ENCODE data around the gene SYT12. TPM values are rescaled to one million over a fixed set of nuclear protein-coding genes. Genes with fewer than 3 reads are reported as not detected.

The SYT12 gene
- total and polyA plus RNA-seq, 2 of the 13 experiments (the other 11 are each of a cell fraction or from before 2014, with no cell fraction given) = 0.01 to 0.02 TPM

- TF ChIP-seq ZMAT3 (CRISPR knock-in tag; conservative IDR thresholded peaks at IDR 0.05) (peak; percentile 55; the same call in 1 of the 2 replicates), HNF4A (CRISPR knock-in tag; IDR thresholded peaks at IDR 0.05) (peak; percentile 82), MEIS2 (CRISPR knock-in tag; IDR thresholded peaks at IDR 0.05) (peak; percentile 39; the same call in 1 of the 2 replicates), ZNF747 (CRISPR knock-in tag; IDR thresholded peaks at IDR 0.05; ENCODE audit: borderline replicate concordance) (peak; percentile 34; the same call in 1 of the 2 replicates), PHF20 (CRISPR knock-in tag; IDR thresholded peaks at IDR 0.05) (0 out of 2 replicates have a peak, but pooled peaks have one; percentile 27), ATM (IDR thresholded peaks at IDR 0.05; ENCODE audit: borderline replicate concordance) (no peak), SRSF1 (optimal IDR thresholded peaks at IDR 0.05; ENCODE audit: low read depth, low read length) (no peak), MAZ (IDR thresholded peaks at IDR 0.05; ENCODE audit: borderline replicate concordance, low read depth, low read length) (no peak), MAZ (CRISPR knock-in tag; IDR thresholded peaks at IDR 0.05; ENCODE audit: low read depth) (peak; percentile 38; the same call in 1 of the 2 replicates), ZMYM3 (CRISPR knock-in tag; IDR thresholded peaks at IDR 0.05) (peak; percentile 85; the same call in 1 of the 2 replicates), ZNF484 (CRISPR knock-in tag; IDR thresholded peaks at IDR 0.05; ENCODE audit: borderline replicate concordance, low read depth) (no peak), SOX13 (IDR thresholded peaks at IDR 0.05) (no peak), SOX13 (CRISPR knock-in tag; conservative IDR thresholded peaks at IDR 0.05 in 1 of 2, IDR thresholded peaks at IDR 0.05 in 1 of 2) (peak in 1 of 2 experiments; percentile 13; a peak in 1 of 4 replicates), ZNF547 (CRISPR knock-in tag; IDR thresholded peaks at IDR 0.05) (no peak), ZNF772 (CRISPR knock-in tag; IDR thresholded peaks at IDR 0.05) (peak; percentile 60; the same call in 1 of the 2 replicates), FOXK1 (CRISPR knock-in tag; IDR thresholded peaks at IDR 0.05; ENCODE audit: borderline replicate concordance, low read depth) (no peak), NR2C2 (CRISPR knock-in tag; IDR thresholded peaks at IDR 0.05; ENCODE audit: borderline replicate concordance) (no peak), ARID4A (CRISPR knock-in tag; IDR thresholded peaks at IDR 0.05; ENCODE audit: borderline replicate concordance) (peak; percentile 22; the same call in 1 of the 2 replicates), HDAC1 (CRISPR knock-in tag; IDR thresholded peaks at IDR 0.05) (peak; percentile 40; the same call in 1 of the 2 replicates), ZNF790 (CRISPR knock-in tag; IDR thresholded peaks at IDR 0.05; ENCODE audit: borderline replicate concordance) (no peak), ATF5 (CRISPR knock-in tag; IDR thresholded peaks at IDR 0.05; ENCODE audit: low read depth) (0 out of 2 replicates have a peak, but pooled peaks have one; percentile 34), FOSL2 (CRISPR knock-in tag; IDR thresholded peaks at IDR 0.05) (no peak), SPEN (CRISPR knock-in tag; IDR thresholded peaks at IDR 0.05; ENCODE audit: low read depth) (peak; percentile 48; the same call in 1 of the 2 replicates), BHLHE40 (IDR thresholded peaks at IDR 0.05; ENCODE audit: low read length) (peak; percentile 82)
- TF ChIP-seq, protein P1, sequence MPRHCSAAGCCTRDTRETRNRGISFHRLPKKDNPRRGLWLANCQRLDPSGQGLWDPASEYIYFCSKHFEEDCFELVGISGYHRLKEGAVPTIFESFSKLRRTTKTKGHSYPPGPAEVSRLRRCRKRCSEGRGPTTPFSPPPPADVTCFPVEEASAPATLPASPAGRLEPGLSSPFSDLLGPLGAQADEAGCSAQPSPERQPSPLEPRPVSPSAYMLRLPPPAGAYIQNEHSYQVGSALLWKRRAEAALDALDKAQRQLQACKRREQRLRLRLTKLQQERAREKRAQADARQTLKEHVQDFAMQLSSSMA (CRISPR knock-in tag; IDR thresholded peaks at IDR 0.05) = peak; percentile 56; the same call in 1 of the 2 replicates
- TF ChIP-seq, protein P2, sequence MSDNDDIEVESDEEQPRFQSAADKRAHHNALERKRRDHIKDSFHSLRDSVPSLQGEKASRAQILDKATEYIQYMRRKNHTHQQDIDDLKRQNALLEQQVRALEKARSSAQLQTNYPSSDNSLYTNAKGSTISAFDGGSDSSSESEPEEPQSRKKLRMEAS (IDR thresholded peaks at IDR 0.05) = peak; percentile 85
Observed at GRCh38 chr11:67076202-67076601, 53.3 kb downstream of the SYT12 start (continued).

All from HepG2 (cell line).